IPS-20b (cell line): Measurements from ENCODE around the gene B4GALNT3.
A peak's percentile ranks its signal among the peaks of the same experiment; 100 is the strongest.
"Not testable (repeated sequence)": the region's sequence is repeated elsewhere in the genome, so short reads cannot be mapped to it uniquely, and the experiment has no call there.

Experiments used
- H3K27ac ChIP-seq: one replicate; pipeline ENCODE4 v1.5.1; 2013; ENCODE audit warnings: low read length
- H3K27me3 ChIP-seq: 2 replicates; pipeline ENCODE4 v1.6.1; 2013; ENCODE audit warnings: mild to moderate bottlenecking, low read length, inconsistent platforms; ENCODE audit not compliant: insufficient read depth
- H3K36me3 ChIP-seq: 2 replicates; pipeline ENCODE4 v1.6.1; 2013; ENCODE audit warnings: low read depth, mild to moderate bottlenecking, inconsistent platforms, low read length, moderate library complexity; ENCODE audit not compliant: insufficient read depth
- H3K4me1 ChIP-seq: 2 replicates; pipeline ENCODE4 v1.6.1; 2013; ENCODE audit warnings: mild to moderate bottlenecking, control low read depth, inconsistent platforms, low read length, moderate library complexity; ENCODE audit not compliant: insufficient read depth
- H3K4me3 ChIP-seq: 2 replicates; pipeline ENCODE4 v1.5.1; 2013; ENCODE audit warnings: mild to moderate bottlenecking, low read length, inconsistent platforms
- H3K9ac ChIP-seq: 2 replicates; pipeline ENCODE4 v1.6.1; 2013; ENCODE audit warnings: low read depth, mild to moderate bottlenecking, inconsistent platforms, low read length, moderate library complexity
- H3K9me3 ChIP-seq: 2 replicates; pipeline ENCODE4 v1.6.1; 2013; ENCODE audit warnings: mild to moderate bottlenecking, low read depth, low read length, inconsistent platforms; ENCODE audit not compliant: insufficient read depth

B4GALNT3 gene

DNA sequence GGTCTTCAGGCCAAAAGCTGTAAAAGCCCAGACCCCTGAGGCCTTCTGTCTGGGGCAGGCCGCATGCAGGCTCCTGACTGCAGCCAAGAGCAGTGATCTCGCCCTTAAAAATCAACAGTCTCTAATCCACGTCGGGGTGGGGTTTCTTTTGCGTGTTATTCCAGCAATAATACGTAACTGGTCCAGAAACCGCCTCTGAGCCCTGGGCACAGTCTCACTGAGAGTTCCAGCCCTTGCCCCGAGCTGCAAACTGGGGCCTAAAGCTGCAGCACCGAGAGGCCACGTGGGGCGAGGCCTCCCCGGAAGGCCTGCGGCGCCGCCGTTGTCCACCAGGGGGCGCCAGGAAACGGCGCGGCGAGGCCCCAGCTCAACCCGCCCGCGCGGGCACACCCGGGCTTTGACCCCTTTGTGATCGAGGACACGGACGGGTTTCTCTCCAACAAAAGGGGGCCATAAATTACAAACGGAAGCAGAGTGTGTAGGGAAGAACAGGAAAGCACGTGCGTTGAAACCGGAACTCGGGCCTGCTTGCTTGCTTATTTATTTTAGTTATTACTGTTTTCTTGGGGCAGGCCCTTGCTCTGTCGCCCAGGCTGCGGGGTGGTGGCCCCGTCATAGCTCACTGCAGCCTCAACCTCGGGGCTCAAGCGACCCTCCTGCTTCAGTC is 116.3 kb downstream of the B4GALNT3 start:
- Histone ChIP-seq H3K9ac (peak overlapping the region; percentile 60; the same call in 1 of the 2 replicates), H3K4me1 (0 out of 2 replicates have a peak, but pooled peaks cover 5% of the 10 kb centered on the region), H3K27ac (no peak overlapping the region), H3K9me3 (no peaks in the 10 kb centered on the region), H3K27me3 (peaks cover 17% of the 10 kb centered on the region), H3K36me3 (no peaks in the 10 kb centered on the region), H3K4me3 (no peak overlapping the region)

DNA sequence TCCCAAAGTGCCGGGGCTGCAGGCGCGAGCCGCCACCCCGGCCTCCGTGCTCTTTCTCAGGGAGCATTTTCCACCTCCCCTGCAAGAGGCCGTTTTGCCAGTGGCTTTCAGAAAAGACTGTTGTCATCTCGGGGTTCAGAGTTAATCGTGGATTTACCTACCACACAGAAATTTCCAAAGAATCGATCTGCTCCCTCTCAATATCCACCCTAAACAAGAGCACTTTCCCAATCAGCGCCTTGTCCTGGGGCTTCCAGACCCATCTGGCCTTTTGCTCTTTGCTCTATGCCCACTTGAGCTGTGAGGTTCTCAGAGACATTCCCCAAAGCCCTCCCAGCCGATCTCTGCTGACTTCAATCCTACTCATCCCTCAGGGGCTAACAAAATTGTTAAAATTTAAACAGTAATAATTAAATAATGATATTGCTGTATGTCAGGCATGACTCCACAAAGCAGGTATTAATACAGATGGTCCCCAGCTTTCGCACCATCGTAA is 116.9 kb downstream of the B4GALNT3 start:
- Histone ChIP-seq H3K4me3 (no peak overlapping the region), H3K4me1 (0 out of 2 replicates have a peak, but pooled peaks cover 5% of the 10 kb centered on the region), H3K27ac (no peak overlapping the region), H3K9ac (peak overlapping the region; percentile 39; the same call in 1 of the 2 replicates), H3K36me3 (no peaks in the 10 kb centered on the region), H3K9me3 (no peaks in the 10 kb centered on the region), H3K27me3 (peaks cover 17% of the 10 kb centered on the region)

DNA sequence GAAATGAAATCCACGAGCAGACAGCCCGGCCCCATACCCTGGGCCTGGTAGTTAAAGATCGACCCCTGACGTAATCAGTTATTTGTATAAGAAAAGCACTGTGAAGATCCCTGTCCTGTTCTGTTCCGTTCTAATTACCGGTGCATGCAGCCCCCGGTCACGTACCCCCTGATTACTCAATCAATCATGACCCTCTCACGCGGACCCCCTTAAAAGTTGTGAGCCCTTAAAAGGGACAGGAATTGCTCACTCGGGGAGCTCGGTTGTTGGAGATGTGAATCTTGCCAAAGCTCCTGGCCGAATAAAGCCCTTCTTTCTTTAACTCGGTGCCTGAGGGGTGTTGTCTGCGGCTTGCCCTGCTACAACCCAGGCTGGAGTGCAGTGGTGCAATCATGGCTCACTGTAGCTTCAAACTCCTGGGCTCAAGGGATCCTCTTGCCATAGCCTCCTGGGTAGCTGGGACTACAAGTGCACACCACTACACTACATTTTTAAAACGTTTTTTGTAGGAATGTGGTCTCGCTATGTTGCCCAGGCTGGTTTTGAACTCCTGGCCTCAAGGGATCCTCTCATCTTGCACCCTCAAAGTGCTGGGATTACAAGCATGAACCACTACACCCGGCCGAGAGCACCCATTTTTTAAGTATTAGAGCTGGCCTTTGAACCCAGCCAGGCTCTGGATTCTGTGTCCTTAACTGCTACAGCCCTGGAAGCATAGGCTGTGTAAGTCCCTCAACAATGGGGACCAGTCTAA is 118.4 kb downstream of the B4GALNT3 start:
- H3K4me3 ChIP-seq, H3K4me1 ChIP-seq, H3K27ac ChIP-seq, H3K9me3 ChIP-seq, H3K36me3 ChIP-seq, H3K9ac ChIP-seq: not testable (repeated sequence)
- peaks cover 17% of the 10 kb centered on the region for H3K27me3 ChIP-seq

DNA sequence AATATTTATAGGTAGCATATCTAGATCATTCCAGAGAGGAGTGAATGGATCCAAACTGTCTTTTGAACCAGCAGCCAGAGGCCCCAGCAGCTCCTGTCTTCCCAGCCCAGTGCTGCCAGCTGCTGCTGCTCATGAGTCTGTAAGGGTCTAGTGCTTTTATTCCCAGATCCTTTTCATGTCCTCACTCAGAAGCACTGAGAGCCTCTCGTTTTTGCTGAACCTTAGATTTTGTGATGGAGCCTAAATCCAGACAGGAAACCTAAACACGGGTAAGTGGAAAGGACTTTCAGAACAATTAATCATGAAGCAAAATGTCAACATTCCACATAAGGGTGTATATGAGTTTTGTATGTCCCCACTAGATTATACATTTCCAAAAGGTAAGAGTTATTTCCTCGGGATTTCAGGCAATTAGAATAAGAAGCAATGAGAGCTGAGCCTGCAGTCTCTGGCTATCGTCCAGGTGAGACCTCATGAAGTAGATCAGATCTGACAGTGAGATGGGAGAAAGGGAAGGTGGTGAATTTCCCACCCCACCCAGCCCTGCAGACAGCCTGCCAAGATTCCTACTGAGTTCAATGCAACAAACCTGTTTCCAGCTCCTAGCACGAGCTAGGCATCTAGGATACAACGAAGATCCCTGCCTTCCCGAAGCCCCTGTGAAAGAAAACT is 119.1 kb downstream of the B4GALNT3 start:
- H3K36me3 ChIP-seq = no peaks in the 10 kb centered on the region
- no peaks in the 10 kb centered on the region for H3K9me3 ChIP-seq
- H3K27me3 ChIP-seq = peaks cover 17% of the 10 kb centered on the region
- no peak overlapping the region for H3K9ac ChIP-seq
- 0 out of 2 replicates have a peak, but pooled peaks cover 5% of the 10 kb centered on the region for H3K4me1 ChIP-seq
- H3K4me3 ChIP-seq = no peak overlapping the region
- H3K27ac ChIP-seq = no peak overlapping the region

DNA sequence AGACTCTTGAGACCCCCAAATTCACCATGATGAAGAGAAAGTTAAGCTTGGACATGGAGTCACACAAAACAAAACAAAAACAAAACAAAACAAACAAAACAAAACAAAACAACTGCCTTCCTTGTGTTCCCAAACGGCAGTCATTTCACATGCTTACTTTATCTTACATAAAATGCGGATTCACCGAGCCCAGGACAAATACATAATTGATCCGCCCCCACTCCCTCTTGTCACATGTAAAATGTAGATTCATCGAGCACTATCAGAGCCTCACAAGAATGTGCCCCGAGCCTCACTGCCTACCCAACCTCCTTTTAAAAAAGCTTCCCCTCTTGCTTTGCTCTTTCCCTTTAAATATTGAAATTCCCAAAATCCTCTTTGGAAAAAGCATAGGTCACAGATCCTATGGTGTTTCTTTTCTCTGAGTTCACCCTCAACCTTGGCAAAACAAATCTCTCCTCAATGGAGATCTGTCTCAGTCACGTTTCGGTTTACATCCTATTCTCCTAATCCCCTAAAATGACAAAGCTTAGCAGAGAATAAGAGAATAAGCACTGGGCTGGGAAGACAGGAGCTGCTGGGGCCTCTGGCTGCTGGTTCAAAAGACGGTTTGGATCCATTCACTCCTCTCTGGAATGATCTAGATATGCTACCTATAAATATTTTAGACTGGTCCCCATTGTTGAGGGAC is 119.8 kb downstream of the B4GALNT3 start:
- no peak overlapping the region for H3K27ac ChIP-seq
- peaks cover 17% of the 10 kb centered on the region for H3K27me3 ChIP-seq
- no peaks in the 10 kb centered on the region for H3K9me3 ChIP-seq
- no peak overlapping the region for H3K4me3 ChIP-seq
- H3K36me3 ChIP-seq = no peaks in the 10 kb centered on the region
- H3K9ac ChIP-seq = peak overlapping the region; percentile 34; the same call in 1 of the 2 replicates
- 0 out of 2 replicates have a peak, but pooled peaks cover 5% of the 10 kb centered on the region for H3K4me1 ChIP-seq

DNA sequence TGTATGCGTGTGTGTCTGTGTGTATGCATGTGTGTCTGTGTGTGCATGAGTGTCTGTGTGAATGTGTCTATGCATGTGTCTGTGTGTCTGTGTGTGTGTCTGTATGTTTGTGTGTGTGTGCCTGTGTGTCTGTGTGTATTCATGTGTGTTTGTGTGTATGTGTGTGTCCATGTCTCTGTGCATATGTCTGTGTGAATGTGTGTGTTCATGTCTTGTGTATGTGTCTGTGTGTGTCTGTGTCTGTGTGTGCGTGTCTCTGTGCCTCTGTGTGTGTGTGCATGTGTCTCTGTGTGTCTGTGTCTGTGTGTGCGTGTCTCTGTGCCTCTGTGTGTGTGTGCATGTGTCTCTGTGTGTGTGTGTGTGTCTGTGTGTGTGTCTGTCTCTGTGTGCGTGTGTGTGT is 121.1 kb downstream of the B4GALNT3 start:
- Histone ChIP-seq H3K9me3 (no peaks in the 10 kb centered on the region), H3K4me3 (no peak overlapping the region), H3K9ac (no peak overlapping the region), H3K4me1 (0 out of 2 replicates have a peak, but pooled peaks cover 5% of the 10 kb centered on the region), H3K27ac (no peak overlapping the region), H3K36me3 (no peaks in the 10 kb centered on the region), H3K27me3 (peaks cover 10% of the 10 kb centered on the region)

DNA sequence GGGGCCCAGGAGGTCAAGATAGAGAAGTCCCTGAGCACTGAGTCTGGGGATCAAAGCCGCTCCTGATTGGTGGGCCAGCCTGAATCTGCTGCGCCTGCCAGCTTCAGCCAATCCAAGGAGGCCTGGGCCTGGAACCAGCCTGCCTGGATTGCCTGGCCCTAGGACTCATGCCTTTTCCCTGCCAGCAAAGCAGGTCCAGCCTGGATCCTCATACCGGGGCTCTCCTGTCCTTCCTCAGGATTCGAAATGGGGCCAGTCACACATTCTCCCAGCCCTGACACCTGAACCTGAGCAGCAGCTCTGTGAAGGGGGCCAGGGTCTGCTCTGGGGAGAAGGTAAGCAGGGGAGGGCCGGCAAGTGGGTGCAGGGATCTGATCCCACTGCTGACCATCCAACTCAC is 121.6 kb downstream of the B4GALNT3 start:
- H3K9ac ChIP-seq = no peak overlapping the region
- H3K27me3 ChIP-seq = peaks cover 8% of the 10 kb centered on the region
- no peaks in the 10 kb centered on the region for H3K9me3 ChIP-seq
- H3K4me3 ChIP-seq = no peak overlapping the region
- H3K36me3 ChIP-seq = no peaks in the 10 kb centered on the region
- no peak overlapping the region for H3K27ac ChIP-seq
- H3K4me1 ChIP-seq = 0 out of 2 replicates have a peak, but pooled peaks cover 5% of the 10 kb centered on the region

DNA sequence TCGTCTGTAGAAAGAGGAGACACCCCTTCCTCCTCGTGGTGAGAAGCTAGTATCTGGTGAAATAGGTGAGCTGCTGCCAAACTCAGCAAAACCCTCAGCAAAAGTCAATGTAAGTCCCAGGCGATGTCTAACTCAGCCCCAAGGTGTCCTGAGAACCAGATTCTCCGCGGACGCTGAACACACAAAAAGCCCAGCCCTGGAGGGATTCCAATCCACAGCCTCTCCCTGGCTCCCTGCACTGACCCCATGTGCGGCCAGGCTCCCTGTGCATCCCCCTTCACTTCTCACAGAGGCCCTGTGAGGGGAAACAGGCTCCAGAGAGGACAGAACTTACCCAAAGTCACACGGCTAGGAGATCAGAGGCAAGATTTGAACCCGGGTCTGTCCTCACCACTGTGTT is 122.0 kb downstream of the B4GALNT3 start:
- Histone ChIP-seq H3K4me3 (no peak overlapping the region), H3K9me3 (no peaks in the 10 kb centered on the region), H3K27me3 (peaks cover 4% of the 10 kb centered on the region), H3K9ac (no peak overlapping the region), H3K36me3 (no peaks in the 10 kb centered on the region), H3K4me1 (0 out of 2 replicates have a peak, but pooled peaks cover 5% of the 10 kb centered on the region), H3K27ac (no peak overlapping the region)

DNA sequence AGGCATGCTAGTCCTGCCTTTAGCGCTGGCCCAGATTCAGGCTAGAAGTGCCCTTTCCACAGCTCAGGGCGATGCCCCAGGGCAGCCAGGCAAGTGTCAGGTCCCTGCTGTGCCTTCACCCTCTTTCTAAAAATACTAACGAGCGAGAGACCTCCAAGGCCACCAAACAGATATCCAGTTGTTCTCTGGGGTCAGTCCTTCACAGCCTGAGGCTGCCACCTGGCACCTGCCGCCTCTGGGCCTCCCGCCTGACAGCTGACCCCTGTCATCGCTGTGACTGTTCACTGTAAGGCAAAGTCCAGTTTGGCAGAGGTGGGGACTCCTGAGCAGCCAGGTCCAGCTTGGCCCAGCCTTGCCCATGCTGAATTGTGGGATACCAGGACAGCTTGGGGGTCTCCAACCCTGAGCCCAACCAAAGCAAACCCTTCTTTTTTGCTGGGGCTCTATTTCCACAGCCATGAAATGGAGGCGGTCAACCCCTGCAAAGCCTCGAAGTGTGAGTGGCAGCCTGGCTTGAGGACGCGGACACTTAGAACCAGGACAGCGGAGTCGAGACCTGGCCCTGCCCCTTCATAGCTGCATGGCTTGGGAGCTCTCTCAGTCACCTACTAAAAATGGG is 123.6 kb downstream of the B4GALNT3 start:
- Histone ChIP-seq H3K9me3 (no peaks in the 10 kb centered on the region), H3K9ac (no peak overlapping the region), H3K27ac (no peak overlapping the region), H3K27me3 (no peaks in the 10 kb centered on the region), H3K4me1 (0 out of 2 replicates have a peak, but pooled peaks cover 5% of the 10 kb centered on the region), H3K36me3 (no peaks in the 10 kb centered on the region), H3K4me3 (no peak overlapping the region)

DNA sequence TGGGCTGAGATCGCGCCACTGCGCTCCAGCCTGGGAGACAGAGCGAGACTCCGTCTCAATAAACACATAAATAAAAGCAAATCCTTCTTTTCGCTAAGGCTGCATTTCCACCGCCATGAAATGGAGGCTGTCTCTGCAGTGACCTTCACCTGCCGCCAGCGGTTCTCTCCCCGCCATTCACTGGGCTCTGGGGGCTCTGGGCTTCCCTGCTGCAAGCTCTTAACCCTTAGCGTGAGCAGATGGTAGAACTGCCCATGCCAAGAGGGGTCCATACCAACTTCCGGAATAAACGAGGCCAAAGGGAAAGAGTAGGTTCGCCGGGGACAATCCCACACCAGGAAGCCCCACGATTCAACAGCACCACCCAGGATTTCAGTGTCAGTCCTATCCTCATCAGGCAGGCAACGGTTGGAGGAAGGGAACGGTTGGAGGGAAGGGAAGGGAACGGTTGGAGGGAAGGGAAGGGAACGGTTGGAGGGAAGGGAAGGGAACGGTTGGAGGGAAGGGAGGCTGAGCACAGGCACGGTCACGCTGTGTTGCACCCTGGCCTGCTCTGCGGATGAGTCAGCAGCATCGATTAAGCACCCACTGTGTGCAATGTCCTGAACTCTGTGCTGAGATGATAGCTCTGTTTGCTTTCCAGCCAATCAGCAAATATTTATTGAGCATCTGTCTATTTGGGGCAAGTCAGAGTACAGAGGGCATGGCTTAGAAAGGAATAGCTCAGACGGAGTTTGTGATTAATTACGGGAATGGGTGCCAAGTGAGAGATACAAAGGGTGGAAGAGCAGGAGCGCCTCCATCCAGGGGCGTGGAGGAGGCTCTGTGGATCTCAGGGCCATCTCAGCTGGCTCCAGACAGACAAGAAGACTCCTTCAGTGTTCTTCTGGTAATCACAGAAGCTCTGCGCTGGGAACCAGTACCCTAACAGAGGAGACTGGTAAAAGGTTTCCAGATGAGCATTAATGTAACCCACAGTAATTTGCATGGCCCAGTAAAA is 125.6 kb downstream of the B4GALNT3 start:
- Histone ChIP-seq H3K4me1 (no peaks in the 10 kb centered on the region), H3K9me3 (no peaks in the 10 kb centered on the region), H3K36me3 (no peaks in the 10 kb centered on the region)

More for the DNA sequence above, 125.6 kb downstream of the B4GALNT3 start:
- Histone ChIP-seq H3K9ac (no peak overlapping the region), H3K27ac (no peak overlapping the region), H3K27me3 (no peaks in the 10 kb centered on the region), H3K4me3 (no peak overlapping the region)
